Right hindlimb (tissue), 1 donor: Measurements from ENCODE around the gene RNF32.
"Not testable (repeated sequence)": the region's sequence is repeated elsewhere in the genome, so short reads cannot be mapped to it uniquely, and the experiment has no call there.

Source experiments
- DNase-seq: peaks from one replicate; pipeline ENCODE4 v3.0.0-alpha.2; 2018

RNF32 gene

DNA sequence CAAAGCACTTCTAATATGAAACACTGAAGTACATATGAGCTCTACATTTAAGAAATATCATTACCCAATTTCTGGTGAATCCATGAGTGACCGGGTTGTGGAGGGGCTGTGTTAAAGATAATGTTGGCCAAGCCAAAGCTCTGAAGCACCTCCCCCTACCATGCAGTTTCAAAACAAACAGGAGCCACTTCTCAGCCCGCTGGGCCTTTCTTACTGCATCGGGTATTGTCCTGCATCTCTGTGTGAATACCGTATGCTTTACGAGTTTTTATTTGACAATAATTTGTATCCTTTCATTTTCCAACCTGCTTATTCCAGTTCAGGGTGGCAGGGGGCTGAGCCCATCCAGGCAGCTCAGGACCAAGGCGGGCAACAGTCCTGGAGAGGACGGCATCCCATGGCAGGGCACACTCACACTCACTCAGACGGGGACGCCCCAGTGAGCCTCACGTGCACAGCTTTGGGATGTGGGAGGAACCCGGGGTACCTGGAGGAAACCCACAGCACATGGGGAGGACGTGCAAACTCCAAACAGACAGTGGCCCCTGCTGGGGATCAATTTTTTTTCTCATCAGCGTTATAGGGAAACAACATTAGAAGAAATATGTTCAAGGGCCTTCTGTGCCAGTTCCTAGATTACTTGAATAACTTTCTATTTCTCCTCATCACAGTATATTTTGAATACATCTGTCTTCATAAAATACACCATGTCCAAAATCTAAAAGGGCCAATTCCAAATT lies 1.9 kb downstream of the RNF32 start:
- DNase-seq = no peak

DNA sequence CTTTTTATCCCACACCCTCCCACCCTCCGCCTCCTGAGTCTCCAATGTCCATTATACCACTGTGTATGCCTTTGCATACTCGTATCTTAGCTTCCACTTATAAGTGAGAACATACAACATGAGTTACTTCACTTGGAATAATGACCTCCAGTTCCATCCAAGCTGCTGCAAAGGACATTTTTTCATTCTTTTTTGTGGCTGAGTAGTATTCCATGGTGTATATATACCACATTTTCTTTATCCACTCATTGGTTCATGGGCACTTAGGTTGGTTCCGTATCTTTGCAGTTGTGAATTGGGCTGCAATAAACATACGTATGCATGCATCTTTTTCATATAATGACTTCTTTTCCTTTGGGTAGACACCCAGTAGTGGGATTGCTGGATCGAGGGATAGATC lies 6.8 kb downstream of the RNF32 start:
- not testable (repeated sequence) for DNase-seq

DNA sequence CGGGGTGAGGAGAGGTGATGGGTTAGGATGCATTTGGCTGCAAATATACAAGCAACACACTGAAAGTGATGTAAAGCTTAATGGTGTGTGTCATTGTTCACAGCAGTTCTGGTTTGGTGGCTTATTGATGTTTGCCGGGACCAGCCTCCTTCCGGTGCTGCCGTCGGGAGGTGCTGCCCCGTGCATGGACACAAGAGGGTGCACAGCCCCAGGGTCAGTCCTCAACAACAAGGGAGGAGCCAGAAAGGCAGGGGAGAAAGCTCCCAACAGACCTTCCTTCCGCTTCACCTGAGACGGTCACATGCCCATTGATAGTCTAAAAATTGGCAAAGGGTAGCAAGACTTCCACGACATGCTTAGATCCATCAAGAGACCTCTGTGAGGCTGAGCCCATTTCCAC lies 9.5 kb downstream of the RNF32 start:
- no peak for DNase-seq

DNA sequence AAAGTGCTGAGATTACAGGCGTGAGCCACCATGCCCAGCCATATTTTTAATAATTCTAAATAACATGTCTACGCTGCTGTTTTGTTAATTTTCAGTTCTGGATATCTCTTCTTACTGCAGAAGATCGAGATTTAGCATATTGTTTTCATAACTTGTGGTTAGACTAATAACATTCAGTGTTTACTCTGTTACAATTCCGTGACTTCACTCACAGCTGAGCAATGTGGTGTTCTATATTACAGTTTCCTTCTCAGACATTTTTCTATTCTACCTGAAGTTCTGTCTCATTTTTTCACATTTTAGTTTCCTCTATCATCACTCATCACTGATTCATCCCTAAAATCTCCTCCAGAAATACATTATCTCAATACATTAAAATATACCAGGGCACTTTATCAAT lies 10.9 kb downstream of the RNF32 start:
- DNase-seq = no peak

DNA sequence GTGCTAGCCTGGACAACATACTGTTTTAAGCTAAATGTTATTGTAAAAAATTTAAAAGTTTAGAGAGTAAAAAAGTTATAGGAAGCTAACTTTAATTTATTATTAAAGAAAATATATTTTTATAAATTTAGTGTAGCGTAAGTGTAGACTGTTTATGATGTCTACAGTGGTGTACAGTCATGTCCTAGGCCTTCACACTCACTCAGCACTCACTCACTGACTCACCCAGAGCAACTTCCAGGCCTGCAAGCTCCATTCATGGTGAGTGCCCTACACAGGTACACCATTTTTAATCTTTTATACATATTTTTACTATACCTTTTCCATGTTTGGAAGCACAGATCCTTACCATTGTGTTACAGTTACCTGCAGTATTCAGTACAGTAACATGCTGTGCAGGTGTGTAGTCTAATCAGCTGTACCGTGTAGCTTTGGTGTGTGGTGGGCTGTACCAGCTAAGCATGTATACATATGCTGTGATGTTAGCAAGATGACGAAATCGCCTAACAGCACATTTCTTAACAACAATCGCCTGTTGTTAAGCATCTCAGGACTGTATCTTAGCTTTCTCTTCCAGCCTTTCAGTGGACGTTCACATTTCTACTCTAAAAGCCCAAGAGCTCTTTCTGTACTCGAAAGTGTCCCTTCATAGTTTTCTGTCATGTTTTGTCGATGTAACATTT lies 12.5 kb downstream of the RNF32 start:
- no peak for DNase-seq

DNA sequence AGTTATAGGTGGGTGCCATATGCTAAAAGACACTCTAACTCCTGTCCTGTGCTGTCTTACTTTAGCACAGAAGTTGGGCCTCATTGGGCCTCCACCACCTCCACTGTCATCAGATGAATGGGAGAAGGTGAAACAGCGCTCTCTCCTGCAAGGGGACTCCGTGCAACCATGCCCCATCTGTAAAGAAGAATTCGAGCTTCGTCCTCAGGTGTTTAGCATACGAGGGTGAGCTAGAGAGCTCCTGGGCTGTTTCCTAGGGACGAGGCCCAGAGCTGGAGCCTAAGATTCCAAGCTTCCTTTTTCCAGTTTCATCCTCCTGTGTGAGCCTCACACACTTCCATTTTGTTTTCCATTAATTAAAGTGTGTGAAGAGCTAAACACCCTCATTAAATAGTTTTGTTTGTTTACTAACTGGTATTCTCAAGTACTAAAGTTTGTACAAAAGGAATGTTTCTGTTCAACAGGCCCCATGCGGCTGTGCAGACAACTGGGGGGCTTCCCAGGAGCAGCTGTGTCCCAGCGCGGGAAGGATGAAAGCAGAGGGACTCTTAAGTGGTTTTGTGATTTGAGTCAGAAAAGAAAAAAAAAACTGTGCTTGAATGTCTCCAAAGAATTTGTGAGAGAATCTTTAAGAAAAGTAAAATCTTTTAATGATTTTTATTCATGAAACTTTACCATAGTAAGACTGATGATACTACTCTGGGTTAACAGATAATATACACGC lies 14.1 kb downstream of the RNF32 start:
- no peak for DNase-seq

DNA sequence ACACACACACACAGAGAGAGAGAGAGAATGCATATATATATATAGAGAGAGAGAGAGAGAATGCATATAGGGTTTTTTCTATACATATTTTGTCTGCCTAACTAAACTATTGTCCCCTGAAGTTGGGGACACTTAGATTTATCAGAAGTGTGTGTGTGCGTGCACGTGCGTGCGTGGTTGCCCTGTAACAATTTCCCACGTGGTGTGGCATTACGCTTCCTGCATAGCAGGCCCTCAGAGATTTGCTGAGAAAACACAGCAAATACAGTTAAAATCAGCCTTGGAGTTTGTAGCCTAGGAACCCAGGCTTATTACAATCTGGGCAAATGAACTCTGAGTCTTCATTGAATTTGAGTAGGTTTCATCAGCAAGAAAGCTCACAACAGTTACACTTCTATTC lies 14.7 kb downstream of the RNF32 start:
- no peak for DNase-seq

DNA sequence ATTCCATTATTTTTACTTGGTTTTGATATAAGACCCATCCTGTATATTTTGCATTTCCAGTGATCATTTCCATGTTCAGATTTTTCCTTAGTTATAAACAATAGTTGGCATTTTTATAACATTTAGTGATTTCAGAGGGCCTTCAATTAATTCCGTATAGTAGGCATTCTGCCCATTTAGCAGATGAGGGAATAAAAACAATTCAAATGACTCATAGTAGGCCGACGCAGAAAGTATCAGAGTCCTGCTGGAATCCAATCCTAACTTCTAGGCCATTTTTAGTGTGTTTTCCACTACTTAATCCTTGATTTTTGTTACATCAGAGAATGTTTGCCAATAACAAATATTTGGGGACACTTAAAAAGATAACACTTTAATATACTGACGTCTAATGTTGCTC lies 15.4 kb downstream of the RNF32 start:
- DNase-seq = no peak

DNA sequence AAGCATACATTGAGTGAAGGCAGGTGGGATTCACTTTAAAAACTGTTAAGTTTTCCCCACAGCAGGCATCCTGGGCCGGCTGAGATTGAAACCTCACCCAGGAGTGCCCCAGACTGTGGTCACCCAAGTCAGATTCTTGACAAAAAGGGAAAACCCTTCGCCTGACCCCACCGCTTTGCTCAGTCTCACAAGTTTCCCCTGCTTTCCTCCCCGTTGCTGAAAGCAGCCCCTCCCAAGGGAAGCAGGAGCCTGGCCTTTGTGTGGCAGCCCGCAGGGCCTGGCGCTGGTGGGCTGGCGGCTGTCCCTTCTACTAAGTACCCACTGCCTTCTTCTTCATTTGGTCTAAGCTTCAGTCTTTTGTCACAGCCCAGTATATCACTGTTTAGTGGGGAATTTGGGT lies 16.0 kb downstream of the RNF32 start:
- DNase-seq = no peak

DNA sequence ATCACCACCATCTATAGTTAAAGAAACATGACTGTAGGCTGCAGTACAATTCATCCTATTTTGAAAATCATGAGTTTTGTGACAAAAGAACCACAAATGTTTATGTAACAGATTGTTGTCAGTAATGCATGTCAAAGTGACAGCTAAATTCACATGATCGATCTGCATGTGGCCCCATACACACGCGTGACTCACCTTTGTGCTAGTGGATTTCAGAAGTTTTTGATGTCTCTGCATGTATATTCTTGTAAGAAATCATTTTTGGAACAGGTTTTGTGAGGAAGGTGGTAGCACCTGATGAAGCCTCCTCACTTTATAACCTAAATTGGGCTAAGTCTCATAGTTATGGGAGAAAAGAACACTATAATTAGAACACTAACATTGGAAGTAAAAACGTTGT lies 17.1 kb downstream of the RNF32 start:
- DNase-seq = no peak

DNA sequence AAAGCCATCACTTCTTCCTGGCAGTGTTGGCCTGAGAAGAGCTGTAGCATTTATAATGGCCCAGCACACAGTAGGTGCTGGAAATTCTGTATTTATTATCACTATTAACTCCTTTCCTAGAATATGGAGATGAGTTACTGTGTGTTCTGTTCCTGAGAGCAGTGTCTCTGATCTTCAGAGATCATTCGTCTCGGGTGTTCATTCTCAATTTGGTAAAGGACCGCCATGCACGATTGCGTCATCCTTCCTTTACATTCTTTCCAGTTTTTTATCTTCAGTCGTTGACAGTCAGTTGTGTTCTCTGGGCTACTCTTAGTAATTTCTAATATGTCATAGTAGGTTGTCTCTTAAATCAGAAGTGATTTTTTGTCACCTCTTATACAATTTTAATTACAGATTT lies 18.6 kb downstream of the RNF32 start:
- DNase-seq = no peak

DNA sequence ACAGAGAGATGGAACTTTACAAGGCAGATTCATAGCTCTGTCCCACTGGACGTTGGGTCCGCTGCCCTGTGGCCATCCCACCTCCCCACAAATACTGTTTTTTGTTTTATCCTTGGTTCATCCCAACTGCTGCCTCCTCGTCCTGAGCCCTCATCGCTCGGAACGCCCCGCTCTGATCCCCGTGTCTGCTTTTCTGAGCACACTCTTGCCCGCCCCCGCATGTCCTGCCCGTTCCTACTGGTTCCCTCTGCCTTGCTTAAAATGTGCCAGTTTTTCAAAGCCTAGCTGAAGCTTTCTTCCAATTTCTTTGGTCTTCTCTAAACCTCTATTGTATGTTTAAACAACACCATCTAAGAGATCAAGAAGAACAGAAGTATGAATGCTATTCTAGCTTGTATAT lies 19.4 kb downstream of the RNF32 start:
- DNase-seq = no peak

DNA sequence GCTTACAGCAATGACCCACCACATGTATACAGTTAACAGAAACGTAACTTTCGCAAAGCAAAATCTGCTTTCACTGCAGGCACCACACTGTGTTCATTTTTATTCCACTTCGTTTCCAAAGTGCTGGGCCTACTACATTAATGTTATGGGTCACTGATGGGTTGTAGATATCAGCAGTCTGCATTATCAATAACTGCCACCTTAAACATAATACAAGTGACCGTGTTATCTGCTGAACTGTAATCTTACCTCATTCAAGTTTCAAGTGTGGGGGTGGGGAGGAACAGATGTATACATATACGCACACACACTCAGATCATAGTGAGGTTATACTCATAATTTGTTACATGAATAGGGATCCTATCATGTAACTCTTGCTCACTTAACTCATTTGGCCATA lies 21.1 kb downstream of the RNF32 start:
- no peak for DNase-seq

DNA sequence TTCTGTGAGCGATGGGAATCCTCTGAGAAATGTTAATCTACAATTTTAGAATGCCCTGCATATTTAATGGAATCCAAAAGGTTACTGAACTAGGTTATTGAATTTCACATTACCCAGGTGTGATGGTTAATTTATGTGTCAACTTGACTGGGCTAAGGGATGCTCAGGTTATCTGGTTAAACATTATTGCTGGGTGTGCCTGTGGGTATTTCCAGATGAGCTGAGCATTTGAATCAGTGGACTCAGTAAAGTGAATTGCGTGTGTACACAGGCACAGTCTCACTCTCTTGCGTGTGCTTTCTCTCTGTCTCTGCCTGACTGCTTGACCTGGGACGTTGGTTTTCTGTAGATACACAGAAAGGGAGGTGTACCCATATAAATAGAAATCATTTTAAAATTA lies 21.7 kb downstream of the RNF32 start:
- DNase-seq = no peak

DNA sequence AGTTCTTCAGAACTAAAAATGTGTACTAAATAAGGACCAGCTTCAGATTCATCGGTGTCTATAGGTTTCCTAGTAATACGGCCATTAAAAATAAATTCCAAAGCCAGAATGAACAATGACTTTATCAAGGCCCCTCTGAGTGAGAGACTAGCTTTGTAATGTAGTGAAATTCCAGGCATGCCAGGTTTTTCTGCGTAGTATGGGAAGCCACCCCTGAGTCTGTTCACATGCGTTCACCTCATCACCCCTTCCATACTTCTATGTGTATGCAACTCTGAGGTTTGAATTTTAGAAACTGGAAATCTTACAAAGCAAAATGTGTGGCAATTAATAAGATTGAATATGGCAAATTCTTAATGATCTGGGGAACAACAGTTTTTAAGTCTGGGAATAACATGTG lies 24.5 kb downstream of the RNF32 start:
- no peak for DNase-seq

DNA sequence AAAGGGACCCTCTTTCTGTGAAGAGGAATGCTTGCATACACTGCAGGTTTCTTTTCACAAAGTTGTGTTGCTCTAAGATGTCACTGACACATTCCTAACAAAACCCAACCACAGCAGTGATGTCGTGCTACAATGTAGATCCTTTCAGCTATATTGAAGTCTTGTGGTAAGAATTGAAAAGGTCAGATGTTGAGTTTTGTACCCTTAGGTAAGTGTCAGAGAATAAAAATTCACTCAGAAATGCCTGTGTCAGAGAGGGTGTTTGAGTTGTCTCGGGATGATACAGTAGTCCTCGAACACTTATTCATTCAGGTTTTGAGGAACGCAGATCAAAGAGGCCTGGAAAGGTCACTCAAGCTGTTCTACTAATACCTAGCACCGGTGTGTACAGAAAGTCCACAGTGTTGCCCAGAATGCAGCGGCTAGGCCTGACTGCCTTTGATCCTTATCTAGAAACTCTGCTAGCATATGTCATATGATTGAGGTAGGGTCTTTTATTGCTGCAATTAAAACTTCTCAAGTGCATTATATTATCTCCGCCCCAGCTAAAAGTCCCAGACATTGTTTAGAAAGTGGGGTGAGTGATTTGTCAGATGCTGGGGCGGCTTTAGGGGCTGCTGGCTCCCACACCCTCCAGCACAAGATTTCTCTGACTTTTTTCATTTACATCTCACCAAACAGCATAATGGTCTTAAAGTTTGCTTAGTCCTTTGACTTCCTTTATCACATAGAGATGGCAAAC lies 26.0 kb downstream of the RNF32 start:
- DNase-seq = no peak

DNA sequence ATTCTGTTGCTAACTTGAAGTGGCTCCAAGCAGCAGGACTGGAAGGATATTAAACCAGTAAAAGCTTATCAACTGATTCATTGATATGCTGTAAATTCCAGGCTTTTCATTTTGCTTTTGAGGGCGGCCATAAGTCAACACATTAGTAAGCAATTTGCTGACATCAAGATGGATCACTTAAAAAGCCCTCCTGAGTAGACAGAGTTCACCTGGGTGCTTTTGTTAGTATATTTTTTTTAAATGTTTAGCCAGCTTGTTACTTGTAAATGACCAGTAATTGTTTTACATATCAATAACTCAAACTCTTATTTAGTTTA lies 26.5 kb downstream of the RNF32 start:
- DNase-seq = no peak

DNA sequence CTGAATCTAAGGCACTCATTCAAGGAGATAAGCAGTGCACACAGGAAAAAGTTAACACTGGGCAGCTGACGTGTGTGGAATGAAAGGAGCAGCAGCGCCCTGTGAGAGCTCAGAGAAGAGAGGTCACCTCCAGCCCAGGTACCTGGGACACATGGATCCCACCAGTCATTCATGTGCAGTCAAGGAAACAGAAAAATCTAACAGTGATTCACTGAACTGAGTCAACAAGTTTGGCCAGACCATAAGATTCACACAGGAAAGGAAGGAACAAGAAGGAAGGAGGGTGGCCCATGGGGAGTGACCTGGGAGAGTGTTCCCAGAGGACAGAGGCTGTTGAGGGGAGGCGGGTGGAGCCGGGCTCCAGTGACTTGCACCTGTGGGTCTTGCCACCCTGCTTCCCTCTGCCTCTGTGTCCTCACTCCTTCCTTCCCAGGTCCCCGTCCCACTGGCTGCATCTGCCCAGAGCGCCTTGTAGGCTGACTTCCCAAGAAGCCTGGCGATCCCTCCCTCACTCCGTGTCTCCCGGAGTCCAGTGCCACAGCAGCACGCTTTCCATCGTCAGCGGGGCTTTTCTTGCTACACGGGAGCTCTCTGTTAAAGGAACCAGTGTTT lies 27.7 kb downstream of the RNF32 start:
- no peak for DNase-seq

DNA sequence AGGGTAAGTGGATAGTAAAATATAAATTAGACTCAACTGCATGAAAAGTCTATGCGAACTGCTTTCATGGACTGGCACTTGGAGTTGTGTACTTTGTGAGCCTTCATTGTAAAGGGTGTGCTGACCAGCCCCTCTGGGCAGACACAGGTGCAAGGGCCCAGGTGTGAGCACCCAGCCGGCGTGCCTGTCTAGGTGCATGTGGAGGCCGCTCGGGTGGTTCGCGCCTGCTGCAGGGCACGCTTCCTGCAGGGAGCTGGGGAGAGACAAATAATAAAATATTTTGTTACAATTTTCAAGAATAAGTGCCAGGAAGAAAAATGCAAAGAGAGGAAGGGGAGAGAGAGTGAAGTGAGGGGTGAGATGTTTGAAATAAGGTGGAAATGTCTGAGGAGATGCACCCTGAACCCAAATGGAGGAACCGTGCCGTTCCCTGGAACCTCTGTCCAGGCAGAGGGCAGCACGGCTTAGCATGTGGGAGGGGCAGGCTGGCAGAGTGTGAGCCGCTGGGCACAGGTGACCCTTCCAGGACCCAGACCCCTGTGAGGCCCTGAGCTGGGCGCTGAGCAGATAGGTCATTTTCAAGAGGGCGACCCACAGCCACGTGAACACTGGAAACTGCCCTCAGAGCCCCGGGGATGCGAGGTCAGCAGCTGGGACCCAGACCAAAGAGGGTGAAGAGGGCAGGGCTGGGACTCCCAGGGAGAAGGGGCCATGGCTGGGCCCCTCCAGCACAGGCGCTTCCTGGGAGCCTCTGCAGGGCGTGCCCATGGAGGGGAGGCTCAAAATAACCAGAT lies 28.7 kb downstream of the RNF32 start:
- DNase-seq = no peak

DNA sequence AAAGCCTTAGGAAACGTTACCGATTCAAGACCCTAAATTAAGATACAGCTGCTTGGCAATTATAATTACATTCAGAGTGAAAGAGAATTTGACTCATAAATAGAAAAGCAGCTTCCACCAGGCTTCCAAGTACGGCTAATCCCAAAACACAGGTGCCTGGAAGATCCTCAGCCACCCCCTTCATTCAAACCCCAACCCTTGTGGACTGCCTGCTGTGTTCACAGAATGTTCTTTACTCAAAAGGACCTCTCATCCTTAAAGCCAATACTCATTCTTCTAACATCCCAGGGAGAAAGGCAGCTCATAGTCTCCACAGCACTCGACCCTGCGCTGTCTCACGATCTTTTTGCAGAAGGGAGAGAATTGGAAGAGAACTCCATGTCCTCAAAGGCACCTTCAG lies 32.9 kb downstream of the RNF32 start:
- DNase-seq = no peak

DNA sequence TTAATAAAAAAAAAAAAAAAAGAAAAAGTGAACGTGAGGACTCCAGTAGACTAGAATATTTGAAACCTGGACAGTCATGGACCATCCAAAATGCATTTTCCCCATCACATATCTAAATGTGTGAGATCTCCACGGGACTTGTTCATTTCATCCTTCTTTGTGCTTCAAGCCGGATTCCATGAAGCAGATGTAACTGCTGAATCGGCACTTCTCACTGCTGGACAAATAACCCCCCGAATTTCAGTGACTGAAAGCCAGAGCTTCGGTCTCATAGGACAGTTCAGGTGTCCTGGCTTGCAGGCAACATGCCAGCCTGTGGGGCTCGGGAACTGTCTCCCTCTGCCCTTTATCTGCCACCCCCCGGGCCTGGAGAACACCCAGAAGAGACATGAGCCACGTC lies 33.3 kb downstream of the RNF32 start:
- DNase-seq = no peak

DNA sequence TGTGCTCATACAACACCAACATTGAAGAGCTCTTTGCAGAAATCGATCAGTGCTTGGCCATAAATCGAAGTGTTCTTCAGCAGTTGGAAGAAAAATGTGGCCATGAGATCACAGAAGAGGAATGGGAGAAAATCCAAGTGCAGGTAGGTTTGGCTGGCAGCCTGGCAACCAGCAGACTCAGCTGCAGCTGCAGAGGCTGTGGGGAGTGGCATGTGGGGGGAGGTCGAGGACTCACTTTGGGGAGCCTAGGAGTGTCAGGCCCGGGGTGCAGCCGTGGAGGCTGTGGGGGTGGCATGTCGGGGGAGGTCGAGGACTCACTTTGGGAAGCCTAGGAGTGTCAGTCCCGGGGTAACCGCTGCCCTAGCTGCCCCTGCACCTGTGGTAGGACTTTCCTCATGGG lies 35.1 kb downstream of the RNF32 start:
- DNase-seq = no peak
